CD4-positive, alpha-beta T cell treated with Interleukin-10 for 1 hour (primary cell): ENCODE data around the gene BAZ2B.
"Not testable (repeated sequence)": the region's sequence is repeated elsewhere in the genome, so short reads cannot be mapped to it uniquely, and the experiment has no call there.

Experiments used
- DNase-seq: peaks from one replicate; pipeline ENCODE4 v3.0.0-alpha.2; 2020

The BAZ2B gene

DNA sequence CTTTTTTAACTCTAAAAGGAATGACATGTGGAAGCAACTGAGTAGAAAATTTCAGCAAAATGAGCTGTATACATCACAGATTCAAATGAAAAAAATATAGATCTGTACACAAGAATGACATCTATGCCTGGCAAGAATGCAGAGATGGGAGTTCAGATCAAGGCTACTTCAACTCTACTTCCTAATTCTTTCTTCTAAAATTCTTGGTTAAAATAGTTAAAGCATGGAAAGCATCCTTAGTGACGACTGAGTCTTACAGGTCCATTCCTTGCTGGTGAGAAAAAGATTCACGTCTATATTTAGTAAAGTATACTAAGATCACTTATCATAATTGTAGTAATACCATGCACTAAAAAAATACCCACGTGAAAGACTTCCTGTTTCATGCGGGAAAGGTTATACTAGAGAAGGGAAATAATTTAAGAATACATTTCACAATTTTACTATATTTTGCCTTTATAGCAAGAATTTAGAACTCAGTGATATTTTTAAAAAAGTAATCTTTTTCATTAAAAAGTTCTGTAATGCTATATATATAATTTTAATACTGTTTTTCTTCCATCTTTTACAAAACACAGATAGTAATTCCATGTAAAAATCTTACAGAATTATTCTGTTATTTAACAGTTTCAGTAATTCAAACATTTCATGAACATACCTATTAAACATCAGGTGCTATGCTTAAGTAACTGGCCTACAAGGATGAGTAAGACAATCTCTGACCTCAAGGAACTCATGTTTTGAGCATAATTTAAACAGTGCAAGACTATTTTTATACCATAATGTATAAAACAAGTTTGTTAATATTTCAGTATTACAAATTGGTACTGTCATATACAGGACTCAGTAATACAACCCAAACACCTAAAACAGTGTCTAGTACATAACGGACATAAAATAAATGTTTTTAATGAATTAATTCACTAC, 159.6 kb downstream of the BAZ2B start:
- DNase-seq, result no peak

DNA sequence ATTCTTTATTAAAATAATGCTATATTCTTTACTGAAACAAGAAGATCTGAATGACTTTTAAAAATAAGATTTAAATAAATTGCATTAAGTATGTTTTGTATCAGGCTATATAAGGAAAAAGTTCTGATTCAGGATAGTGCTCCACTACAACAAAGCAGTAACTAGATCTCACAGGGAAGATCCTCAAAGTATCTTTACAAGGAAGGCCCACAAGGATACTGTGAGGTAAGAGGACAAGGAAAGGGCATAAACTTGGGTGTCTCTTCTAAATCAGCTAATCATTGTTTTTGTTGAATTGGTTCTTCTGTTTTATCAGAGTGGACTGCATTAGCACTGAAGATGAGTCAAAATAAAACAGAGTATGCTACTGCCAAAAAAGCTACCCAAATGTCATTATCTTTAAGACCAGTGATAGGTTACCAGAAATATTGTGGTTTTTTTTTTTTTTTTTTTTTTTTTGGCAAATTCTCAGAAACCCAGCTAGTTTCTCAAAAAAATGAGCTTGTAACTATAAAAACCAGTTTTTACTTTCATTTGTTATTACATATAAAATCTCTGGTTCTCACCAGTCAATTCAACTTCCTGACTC, 160.9 kb downstream of the BAZ2B start:
- no peak for DNase-seq

DNA sequence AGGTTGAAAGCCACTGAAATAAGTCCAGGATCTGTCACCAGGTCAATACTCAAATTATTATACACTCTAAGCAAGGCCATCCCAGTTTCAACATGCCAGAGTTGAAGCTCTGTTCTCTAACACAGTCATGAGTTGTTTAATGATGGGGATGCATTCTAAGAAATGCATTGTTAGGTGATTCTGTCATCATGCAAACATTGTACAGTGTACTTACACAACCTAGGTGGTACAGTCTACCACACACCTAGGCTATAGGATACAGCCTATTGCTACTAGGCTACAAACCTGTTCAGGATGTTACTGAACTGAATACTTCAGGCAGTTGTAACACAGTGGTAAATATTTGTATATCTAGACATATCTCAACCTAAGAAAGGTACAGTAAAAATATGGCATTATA, 162.2 kb downstream of the BAZ2B start:
- no peak for DNase-seq

DNA sequence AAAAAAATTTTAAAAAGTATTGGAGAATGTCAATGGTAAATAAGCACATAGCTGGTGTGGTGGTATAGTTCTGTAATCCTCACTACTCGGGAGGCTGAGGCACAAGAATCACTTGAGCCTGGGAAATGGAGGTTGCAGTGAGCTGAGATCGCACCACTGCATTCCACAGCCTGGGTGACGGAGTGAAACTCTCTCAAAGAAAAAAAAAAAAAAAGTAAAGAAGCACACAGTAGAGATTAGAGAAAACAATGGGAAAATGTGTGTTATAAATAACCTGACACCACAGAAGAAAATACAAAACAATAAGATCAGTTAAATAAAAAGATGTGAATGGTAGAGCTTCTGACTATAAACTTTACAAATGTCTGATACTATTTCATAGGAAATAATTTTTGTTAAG, 166.2 kb downstream of the BAZ2B start:
- DNase-seq, result no peak

DNA sequence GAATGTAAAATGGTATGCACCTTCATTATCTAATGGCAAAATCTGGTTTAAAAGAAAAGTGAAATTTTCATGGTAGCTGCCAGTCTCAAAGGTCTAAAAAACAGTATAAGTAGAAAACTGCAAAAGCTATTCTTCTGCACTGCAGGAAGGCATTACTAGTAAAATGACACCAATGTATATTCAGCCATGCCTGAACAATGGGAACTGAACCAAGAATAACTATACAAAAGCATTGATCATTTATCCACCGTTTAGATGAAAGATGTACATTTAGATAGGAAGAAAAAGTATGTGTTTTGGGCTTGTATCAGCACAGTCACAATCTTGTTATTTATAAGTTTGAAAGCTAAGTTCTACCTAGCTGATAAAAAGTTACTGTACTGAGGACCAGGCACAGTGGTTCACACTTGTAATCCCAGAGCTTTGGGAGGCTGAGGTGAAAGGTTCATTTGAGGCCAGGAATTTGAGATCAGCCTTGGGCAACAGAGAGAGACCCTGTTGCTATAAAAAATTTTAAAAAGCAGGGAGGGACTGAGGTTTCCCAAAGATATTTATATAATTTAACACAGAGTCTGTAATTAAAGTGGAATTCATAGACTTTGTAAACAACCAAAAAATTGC, 166.7 kb downstream of the BAZ2B start:
- no peak for DNase-seq

DNA sequence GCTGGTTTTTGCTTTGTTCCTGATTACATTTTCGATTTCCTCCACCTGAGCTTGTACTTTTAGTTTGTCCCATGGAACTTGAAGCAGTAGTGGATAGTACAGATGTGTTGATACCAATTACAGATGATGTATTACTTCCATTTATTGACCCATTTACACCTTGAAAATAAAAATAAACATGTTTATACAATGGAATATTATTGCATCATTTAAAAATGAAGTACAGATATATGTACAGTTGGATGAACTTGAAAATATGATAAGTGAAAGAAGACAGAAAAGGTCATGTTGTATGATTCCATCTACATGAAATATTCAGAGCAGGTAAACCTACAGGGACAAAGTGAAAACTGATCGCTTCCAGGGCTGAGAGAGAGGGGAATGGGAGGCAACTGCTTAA, 169.5 kb downstream of the BAZ2B start:
- no peak for DNase-seq

DNA sequence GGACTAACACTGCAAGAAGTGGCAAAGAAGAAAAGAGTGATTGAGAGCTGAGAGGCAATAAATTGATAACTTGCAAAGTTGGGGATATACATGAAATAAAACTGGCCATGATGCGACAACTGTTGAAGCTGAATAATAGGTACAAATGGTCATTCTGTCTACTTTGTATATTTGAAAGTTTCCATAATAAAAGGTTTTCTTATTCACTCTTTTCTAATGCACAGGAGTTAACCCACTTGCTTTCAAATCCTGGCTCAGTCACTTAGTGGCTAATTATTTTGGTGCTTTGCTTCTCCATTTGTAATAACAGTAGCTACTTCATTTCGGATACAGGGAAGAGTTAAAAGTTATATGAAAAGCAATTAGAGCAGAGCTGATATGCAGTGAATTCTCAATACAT, 170.1 kb downstream of the BAZ2B start:
- no peak for DNase-seq

DNA sequence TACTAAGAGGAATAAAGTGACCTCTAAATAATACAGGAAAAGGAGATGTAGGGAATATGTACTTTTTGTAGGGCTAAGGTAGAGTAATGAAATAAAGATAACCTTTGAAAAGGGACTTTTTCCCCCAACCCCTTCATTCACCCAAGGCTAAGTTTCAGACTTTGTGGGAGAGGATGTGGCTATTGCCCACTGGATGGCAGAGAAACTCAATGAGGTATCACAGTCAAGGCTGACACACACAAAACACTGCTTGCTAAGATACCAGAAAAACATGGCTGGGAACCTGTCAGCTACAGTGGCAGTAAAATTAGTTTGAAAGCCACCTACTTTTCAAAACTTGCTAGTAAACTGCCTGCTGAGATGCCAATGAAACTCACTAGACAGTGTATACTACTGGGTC, 171.0 kb downstream of the BAZ2B start:
- no peak for DNase-seq

DNA sequence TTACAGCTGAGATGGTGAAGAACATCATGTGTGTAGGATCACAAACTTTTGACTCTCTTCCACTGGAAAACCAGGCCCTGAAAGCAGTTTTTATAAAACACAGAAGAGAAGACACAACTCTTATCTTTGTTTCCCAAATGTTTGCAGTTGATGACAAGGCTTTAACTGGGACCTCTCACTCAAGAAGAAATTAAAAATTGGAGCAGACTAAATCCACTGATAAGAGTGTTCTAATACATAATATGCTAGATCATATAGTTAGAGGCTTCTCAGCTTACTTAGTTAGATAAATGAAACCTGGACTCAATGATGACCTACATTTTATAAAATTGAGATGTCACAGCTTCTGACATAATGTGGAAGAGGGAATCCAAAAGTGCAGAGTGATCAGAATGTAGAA, 171.6 kb downstream of the BAZ2B start:
- no peak for DNase-seq

DNA sequence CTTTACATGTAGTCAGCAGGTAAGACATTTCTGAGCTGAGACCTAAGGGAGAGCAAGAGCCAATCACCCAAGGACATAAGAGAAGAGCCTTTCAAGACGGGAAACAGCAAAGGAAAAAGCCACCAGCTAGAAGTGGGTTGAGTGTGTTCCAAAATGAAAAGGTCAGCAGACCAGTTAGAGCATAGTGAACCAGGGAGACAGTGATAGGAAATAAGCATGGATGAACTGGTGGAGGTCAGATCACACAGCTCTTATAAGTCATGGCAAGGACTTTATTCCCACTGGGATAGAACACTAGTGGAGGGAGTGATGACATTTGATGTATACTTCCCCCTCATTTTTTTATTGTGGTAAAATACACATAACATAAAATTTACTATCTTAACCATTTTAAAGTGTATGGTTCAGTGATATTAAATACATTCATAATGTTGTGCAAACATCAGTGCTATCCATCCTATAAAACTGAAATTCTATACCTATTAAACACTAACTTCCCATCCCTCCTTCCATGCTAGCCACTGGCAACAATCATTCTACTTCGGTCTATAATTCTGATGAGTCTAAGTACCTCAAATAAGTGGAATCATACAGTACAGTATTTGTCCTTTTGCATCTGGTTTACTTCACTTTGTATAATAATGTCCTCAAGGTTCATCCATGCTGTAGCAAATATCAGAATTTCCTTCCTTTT, 174.0 kb downstream of the BAZ2B start:
- DNase-seq, result no peak

DNA sequence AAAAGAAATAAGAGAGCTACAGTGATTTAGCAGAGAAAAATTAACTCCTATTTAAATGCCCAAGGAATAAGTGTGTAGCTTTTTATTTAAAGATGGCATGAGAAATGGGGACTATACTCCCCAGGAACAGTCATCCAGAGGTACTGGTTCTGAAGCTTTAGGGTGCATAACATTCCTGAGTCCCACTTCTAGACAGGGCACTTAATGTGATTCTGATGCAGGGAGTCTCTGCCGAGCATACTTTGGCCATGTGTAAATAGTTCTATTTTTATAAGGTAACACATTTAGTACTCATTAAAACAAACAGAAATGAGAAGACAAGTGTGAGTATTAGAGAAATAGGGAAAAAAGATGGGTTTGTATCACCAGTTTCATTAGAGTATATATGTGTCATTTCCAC, 175.2 kb downstream of the BAZ2B start:
- DNase-seq, result no peak

DNA sequence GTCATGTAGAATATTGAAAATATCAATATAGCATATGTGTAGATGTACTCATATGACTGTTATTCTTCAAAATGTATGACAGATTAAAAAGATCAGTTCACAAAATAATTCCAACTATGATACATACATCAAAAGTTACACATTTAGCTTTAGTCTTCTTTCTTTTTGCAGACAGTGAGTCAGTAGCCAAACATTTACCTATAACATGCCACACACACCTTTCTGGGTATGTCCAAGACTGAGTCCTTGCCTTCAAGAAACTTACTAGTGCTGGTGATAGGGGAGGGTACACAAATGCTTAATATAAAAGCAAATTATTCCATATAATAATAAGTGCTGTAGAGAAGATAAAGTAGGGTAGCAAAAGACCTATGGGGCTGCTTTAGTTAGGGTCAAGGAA, 176.9 kb downstream of the BAZ2B start:
- no peak for DNase-seq

DNA sequence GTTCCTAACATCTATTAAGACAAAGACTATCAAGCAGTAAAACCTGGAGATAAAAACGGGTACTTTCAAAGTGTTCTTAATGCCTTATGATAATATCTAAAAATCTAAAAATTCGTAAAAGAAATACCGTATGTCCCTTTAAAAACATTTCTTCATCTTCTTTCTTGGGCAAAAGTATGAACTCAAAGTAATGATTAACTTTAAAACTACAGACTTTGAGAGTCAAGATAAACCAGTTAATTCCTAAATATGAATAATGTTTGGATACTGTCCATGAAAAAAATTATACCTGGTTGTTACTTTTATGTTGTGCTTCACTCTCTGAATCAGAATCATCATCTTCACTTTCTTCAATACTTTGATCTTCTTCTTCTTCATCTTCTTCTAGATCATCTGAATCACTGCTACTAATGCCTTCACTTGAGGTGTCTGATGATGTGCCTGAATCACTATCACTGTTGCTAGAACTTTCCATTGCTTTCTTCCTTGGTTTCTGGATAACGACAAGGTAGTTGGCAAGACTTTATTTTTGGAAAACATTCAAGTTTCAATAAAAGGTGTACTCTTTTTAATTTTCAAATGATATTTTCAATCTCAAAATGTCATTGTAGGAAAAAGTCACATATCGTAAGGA, 177.5 kb downstream of the BAZ2B start:
- DNase-seq, result no peak

DNA sequence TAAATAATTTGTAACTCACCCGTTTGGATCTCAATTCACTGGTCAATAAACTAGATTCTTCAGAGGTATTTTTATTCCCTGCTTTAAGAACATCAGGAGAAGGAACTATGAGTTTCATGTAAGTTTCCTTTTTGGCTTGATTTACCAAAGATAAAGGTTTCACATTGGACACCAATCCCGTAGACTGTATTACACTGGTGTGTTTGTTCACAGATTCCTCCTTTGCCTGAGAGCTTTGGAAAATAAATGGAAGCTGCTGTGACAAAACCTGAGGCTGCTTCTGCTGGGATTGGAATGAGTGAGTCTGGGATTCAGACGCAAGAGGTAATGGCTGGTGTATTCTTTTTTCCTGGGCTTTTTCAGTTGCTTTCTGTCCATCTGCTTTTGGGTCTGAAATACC, 178.1 kb downstream of the BAZ2B start:
- DNase-seq, result no peak

DNA sequence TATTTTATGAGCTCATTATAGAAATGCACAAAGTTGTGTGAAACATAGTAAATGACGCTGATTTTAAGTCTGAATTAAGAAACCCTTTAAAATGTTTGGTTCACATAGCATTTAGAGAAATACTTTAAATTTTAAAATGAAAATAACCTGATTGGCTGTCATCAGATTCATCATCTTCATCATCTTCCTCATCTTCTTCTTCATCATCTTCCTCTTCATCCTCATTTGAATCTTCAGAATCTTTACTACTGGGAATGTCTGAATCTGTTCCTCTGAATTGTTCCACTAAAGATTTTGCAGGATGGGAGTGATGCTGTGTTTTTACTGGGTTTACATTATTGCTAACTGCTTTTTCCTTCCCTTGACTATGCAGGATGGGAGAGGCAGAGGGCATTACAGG, 183.7 kb downstream of the BAZ2B start:
- DNase-seq, result no peak

DNA sequence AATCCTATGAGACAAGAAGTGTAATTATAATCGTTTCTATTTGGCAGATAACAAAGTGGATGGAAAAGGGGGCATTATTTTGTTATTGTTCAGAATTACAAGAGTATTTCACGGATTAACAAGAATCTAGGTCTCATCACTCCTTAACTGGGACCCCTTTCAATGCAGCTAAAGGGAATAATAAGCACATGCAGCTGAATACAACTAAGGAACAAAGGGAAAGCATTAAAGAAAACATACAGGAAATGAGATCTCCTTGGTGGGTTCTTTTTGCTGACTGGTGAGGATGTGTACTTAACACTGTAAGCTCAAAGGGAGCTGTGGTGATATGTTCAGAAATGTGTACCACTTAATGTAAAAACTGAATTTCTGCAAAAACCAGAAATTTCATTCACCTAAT, 189.3 kb downstream of the BAZ2B start:
- DNase-seq, result no peak

DNA sequence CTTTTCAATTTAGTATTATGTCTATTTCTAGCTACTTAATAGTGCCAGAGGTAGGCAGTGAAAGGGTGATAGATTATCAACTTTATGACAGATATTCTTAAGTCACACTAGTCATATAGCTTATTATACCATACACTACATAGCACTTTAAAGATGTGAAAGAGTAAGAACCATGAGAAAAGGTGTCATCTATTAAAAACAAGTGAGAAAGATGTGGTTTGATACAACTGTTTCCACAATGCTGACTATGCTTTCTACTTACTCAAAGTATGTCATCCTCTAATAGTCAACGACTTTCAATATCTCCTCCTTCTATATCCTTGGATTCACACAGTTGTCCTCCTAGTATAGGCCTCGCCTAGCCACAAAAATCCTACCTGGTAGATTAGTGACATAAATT, 196.9 kb downstream of the BAZ2B start:
- no peak for DNase-seq

DNA sequence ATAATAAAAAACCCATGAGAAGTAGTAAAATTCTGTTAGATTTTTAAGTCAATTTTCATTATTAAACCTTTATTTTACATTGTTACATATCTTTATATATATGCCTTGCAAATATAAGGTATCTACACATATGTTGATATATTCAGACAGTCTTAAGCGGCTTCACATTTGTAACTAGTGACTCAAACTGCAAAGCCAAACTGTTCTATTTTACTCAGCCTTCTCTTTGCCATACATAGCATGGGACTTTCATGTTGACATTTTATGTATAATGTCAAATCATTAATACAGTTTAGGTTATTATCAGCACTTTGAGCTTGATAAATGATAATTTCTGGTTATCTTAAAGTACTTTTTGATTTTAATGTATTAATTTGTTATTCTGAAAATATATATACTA, 204.9 kb downstream of the BAZ2B start:
- no peak for DNase-seq

DNA sequence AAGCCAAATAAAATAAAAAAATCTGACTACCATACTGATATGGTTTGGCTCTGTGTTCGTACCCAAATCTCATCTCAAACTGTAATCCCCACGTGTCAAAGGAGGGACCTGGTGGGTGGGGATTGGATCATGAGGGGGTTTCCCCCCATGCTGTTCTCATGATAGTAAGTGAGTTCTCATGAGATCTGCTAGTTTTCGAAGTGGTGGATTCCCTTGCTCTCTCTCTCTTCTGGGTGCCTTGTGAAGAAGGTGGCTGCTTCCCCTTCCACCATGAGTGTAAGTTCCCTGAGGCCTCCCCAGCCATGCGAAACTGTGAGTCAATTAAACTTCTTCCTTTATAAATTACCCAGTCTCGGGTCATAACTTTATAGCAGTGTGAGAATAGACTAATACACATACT, 206.1 kb downstream of the BAZ2B start:
- DNase-seq, result no peak

DNA sequence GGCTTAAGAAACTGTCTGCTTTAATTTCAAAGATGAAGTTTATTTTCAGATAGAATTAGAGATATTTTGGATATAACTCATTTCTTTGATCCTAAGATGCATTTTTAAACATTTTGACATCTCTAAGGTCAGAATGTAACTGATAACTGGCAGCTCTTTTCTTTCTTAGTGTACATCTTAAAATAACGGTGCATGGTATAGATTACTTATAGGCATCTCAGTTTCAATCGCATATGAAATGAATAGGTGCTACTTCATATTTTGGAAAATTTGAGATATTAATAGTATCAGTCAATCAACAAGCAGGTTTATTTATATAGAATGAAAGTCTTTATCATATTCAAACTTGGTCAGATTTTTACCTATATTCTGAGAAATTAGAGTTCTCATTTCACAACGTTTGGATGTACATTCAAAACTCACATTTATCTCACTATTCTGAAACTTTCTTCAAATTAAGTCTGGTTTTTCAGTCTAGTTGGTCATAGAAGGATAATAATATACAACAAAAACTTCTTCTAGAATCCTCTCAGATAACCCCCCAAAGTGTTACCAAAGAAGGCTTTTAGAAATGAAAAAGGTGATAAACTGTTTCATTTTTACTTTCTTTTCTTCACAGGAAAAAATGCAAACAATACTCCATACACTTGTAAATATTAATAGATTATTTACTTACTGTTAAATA, 207.1 kb downstream of the BAZ2B start:
- no peak for DNase-seq

DNA sequence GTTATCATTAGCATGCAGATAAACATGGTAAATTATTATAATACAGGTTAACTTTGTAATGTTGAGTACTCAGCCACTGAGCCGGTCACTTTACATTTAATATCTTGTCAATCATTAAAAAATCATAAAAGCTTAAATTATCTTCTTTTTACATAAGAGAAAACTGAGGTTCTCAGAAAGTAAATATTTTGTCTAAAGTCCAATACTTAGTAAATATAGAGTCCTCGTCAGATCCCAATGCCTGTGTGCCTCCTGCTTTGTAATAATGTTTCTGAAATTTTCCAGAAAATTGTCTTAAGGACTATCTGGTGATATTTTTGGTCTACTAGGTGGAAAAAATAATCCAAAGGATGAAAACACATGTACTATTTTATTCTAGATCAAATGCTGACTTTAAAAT, 213.6 kb downstream of the BAZ2B start:
- no peak for DNase-seq

DNA sequence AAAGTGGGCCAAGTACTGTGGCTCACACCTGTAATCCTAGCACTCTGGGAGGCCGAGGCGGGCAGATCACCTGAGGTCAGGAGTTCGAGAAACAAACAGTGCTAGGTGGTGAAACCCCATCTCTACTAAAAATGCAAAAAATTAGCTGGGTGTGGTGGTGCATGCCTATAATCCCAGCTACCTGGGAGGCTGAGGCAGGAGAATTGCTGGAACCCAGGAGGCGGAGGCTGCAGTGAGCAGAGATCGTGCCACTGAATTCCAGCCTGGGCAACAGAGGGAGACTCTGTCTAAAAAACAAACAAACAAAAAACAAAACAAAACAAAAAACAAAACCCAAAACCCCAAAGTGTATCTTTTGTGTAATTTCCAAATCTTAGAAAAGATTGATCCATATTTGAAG, 214.2 kb downstream of the BAZ2B start:
- DNase-seq, result not testable (repeated sequence)
